Activated B cell treated with CpG ODN at 0.5 μM for 24 hours (primary cell): ENCODE data around the gene GPR22. TPM values are rescaled to one million over a fixed set of nuclear protein-coding genes. Genes with fewer than 3 reads are reported as not detected.

ENCODE experiments used
- ATAC-seq: fragments of 200-7000 bp; cut with Tn5 transposase; one replicate; pipeline ENCODE4 v1.10.0; 2021; ENCODE audit warnings: low read depth, mild to moderate bottlenecking, moderate library complexity
- CTCF ChIA-PET: fragments of 350-600 bp; sonication (Branson Sonifier 250); formaldehyde crosslinking; loops from one replicate; lab custom pipeline; 2021; ENCODE audit warnings: antibody characterized with exemption; lab: Charles Lee
- POLR2A ChIA-PET: fragments of 350-600 bp; sonication (Branson Sonifier 250); formaldehyde crosslinking; loops from one replicate; lab custom pipeline; 2021; ENCODE audit warnings: antibody characterized with exemption; lab: Charles Lee
- DNase-seq: peaks from one replicate; pipeline ENCODE4 v3.0.0; 2022
- H3K27ac Mint-ChIP-seq: one replicate; pipeline ENCODE4 v1.8.0; 2020; ENCODE audit warnings: mixed read lengths
- H3K27me3 Mint-ChIP-seq: one replicate; pipeline ENCODE4 v1.8.0; 2021; ENCODE audit warnings: mixed read lengths
- H3K36me3 Mint-ChIP-seq: one replicate; pipeline ENCODE4 v1.8.0; 2021; ENCODE audit warnings: low read depth, mixed read lengths
- H3K4me1 Mint-ChIP-seq: one replicate; pipeline ENCODE4 v1.8.0; 2021; ENCODE audit warnings: mixed read lengths
- H3K4me3 Mint-ChIP-seq: one replicate; pipeline ENCODE4 v1.8.0; 2020; ENCODE audit warnings: mild to moderate bottlenecking, mixed read lengths
- H3K9me3 Mint-ChIP-seq: one replicate; pipeline ENCODE4 v1.8.0; 2020; ENCODE audit warnings: mixed read lengths
- intact Hi-C: fragments of 100-400 bp; cut with micrococcal nuclease; formaldehyde crosslinking; loops from one replicate; pipeline ENCODE4 v1.15.1; 2024
- total RNA-seq: library from RNA; stranded (reverse); gene quantifications from 2 replicates; pipeline ENCODE4 v1.2.3, GENCODE V29; 2022
- TF ChIP-seq, protein P1 (sequence below): fragments of 200-600 bp; IDR thresholded peaks from one replicate; pipeline ENCODE4 v1.8.0; 2022; ENCODE audit warnings: antibody characterized with exemption, mild to moderate bottlenecking

GPR22 gene
- total RNA-seq, 1 donor from 2014 or later: not detected

DNA sequence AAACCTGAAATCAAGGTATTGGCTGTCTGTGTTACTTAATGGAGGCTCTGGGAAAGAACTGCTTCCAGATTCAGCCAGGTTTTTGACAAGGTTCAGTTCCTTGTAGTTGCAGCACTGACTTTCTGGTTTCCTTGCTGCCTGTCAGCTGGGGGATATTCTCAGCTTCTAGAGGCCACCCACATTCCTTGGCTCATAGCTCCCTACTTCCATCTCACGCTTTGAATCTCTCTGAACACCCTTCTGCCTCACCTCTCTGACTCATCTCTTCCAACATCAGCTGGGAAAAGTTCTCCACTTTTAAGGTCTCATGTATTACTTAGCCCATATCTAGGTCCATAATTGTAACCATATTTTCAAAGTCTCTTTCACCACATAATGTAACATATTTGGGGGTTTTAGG lies 22.9 kb upstream of the GPR22 start:
- Mint-ChIP-seq H3K4me1 (peaks cover 10% of the 10 kb centered on the region), H3K36me3 (peaks cover 39% of the 10 kb centered on the region), H3K4me3 (no peak overlapping the region), H3K27ac (no peak overlapping the region), H3K27me3 (no peaks in the 10 kb centered on the region), H3K9me3 (no peaks in the 10 kb centered on the region)
- ATAC-seq: no peak
- TF ChIP-seq, protein P1, sequence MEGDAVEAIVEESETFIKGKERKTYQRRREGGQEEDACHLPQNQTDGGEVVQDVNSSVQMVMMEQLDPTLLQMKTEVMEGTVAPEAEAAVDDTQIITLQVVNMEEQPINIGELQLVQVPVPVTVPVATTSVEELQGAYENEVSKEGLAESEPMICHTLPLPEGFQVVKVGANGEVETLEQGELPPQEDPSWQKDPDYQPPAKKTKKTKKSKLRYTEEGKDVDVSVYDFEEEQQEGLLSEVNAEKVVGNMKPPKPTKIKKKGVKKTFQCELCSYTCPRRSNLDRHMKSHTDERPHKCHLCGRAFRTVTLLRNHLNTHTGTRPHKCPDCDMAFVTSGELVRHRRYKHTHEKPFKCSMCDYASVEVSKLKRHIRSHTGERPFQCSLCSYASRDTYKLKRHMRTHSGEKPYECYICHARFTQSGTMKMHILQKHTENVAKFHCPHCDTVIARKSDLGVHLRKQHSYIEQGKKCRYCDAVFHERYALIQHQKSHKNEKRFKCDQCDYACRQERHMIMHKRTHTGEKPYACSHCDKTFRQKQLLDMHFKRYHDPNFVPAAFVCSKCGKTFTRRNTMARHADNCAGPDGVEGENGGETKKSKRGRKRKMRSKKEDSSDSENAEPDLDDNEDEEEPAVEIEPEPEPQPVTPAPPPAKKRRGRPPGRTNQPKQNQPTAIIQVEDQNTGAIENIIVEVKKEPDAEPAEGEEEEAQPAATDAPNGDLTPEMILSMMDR: no peak
- CTCF ChIA-PET: no interaction called here
- POLR2A ChIA-PET: no interaction called here
- intact Hi-C loops: no loop called here
- no peak for DNase-seq

- CTCF ChIA-PET: no interaction called here
Observed at GRCh38 chr7:107450970-107451369, 18.9 kb upstream of the GPR22 start.

GRCh38 chr7:107453388-107453787 lies 16.5 kb upstream of the GPR22 start:
- Mint-ChIP-seq H3K4me1 (peaks cover 10% of the 10 kb centered on the region), H3K9me3 (no peaks in the 10 kb centered on the region), H3K27me3 (no peaks in the 10 kb centered on the region), H3K36me3 (peaks cover 39% of the 10 kb centered on the region), H3K27ac (no peak overlapping the region), H3K4me3 (no peak overlapping the region)
- TF ChIP-seq, protein P1: no peak
- POLR2A ChIA-PET: no interaction called here
- intact Hi-C loops: no loop called here
- ATAC-seq (no peak), DNase-seq (no peak)
- CTCF ChIA-PET: interaction anchor here (1.4 kb wide), 1 partner anchor 9 kb away, joined by 3 read pairs; no protein-coding TSS in a partner anchor

More at GRCh38 chr7:107450970-107451369, 18.9 kb upstream of the GPR22 start:
- no peak for ATAC-seq
- H3K4me1 Mint-ChIP-seq: peaks cover 10% of the 10 kb centered on the region
- no peaks in the 10 kb centered on the region for H3K27me3 Mint-ChIP-seq
- no peaks in the 10 kb centered on the region for H3K9me3 Mint-ChIP-seq
- TF ChIP-seq, protein P1: no peak
- intact Hi-C loops: no loop called here
- H3K4me3 Mint-ChIP-seq: no peak overlapping the region
- DNase-seq: no peak
- POLR2A ChIA-PET: no interaction called here
- peaks cover 31% of the 10 kb centered on the region for H3K36me3 Mint-ChIP-seq
- no peak overlapping the region for H3K27ac Mint-ChIP-seq

DNA sequence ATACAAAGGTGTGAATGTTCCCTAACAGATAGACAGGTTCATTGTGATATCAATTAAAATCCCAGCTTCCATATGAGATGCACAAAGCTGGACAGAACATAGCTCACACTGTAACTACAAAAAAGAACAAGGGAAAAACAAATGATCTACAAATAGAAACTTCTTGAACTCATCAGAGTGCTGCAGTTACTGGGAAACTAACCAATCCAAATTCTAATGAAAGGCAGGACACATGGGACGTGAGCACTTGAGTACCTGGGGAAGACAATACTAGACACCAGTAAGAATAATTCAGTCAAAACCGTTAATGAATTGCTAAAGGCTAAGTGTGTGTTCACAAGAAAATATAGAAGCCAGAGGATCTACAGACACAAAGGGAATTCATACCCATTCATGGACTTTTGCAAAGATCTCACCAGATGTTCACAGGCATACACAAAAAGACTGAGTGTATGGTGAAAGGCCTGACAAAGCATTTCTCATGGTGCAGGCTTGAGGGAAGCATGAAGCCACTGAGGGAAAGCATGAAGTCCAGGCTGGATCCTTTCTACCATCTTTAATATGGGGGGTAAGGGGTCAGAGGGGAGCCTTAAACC lies 7.8 kb upstream of the GPR22 start:
- Mint-ChIP-seq H3K27ac (no peak overlapping the region), H3K9me3 (no peaks in the 10 kb centered on the region), H3K36me3 (peaks cover 17% of the 10 kb centered on the region), H3K4me1 (no peaks in the 10 kb centered on the region), H3K4me3 (no peak overlapping the region), H3K27me3 (no peaks in the 10 kb centered on the region)
- DNase-seq (no peak), ATAC-seq (no peak)
- TF ChIP-seq, protein P1: no peak
- intact Hi-C loops: loop anchor here (5.0 kb wide), 3 partner anchors 280 to 685 kb away; partner anchors contain the start of gene CBLL1
- CTCF ChIA-PET: interaction anchor here (3.8 kb wide), 1 partner anchor 264 kb away, joined by 93 read pairs; no protein-coding TSS in a partner anchor
- POLR2A ChIA-PET: no interaction called here
